HUDEP-2 (cell line): ENCODE data around the gene TRANK1.
A peak's percentile ranks its signal among the peaks of the same experiment; 100 is the strongest.

Experiments
- DNase-seq, 76 experiments: peaks; one replicate each; lab custom pipeline; 2025; ENCODE audit not compliant: unreplicated experiment in 76 of 76; lab: John Stamatoyannopoulos, UW

Gene TRANK1

DNA sequence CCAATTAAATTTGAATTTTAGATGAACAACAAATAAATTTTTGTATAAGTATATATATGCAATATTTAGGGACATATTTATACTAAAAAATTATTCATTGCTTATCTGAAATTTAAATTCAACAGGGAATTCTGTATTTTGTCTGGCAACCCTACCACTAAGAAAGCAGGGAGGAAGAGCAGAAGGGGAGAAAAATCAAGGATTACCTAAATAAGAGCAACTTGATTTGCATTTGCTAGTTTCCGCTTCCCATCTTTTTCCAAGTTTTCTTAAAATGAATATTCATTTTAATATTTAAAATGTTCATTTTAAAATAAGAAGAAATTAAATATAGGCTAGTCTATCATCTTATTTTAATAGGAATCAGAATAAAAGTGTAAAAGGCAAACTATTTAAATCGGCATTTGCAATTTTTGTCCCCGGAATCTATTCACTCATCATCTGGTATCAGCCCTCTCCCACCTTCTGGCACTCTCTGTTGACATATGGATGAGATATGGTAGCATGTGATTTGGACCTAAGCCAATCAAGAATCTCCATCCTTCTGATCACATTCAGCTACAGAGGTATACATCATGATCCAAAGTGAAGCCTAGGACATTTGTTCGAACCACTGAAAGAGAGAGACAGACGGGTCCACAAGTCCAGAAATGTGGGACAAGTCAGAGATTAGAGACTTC is 82.6 kb downstream of the TRANK1 start:
- DNase-seq: no peak

DNA sequence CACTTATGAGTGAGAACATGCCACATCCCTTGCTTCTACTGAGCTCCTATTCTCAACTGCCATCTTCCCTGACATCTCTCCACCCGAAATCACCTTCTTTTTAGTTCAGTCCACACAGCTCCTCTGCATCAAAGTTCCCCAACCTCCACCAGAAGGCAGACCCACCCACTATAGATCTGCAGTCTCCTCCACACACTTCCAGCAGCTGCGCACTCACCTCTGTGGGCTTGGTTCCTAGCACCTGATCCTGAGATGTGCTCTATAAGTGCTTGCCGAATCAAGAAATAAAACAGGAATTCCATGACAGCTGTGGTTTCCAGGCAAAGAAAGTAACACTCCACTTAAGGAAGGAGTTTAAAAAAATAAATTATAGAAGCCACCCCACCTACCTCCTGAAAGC is 85.4 kb downstream of the TRANK1 start:
- DNase-seq: no peak

DNA sequence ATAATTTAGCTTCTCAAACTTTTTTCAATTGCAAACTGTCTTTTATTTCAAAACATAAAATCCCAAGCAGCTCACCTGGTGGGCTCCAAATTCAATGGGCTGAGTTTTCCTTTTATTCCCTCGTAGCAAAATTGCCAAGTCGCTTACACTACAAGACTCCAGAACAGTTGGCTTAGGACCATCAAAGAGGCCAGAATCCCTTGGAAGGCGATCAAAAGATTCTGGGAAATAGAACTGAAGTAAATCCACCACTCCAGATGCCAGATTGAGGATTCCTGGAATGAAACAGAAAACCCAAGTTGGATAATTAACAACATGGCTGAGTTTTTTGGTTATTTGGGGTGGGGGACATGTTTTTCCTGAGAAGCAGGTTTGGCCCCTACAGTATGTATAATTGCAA is 92.8 kb downstream of the TRANK1 start:
- no peak for DNase-seq

DNA sequence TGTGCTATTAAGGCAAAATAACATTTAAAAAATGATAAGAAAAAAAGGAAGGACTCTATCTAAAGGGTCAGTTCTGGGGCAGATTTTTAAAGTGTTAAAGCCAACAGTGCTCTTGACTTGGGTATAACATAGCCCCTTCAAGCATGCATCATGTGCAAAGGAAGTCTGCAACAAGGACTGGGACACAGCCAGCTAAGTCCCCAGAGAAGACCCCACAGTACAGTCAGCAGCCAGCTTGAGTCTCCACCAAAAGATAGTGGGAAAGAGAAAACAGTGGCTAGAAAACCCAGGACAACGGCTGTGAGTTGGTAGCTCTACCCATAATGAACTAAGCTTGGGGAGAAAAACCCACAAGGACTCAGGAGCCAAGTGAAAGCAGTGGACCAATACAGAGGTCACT is 94.1 kb downstream of the TRANK1 start:
- no peak for DNase-seq

DNA sequence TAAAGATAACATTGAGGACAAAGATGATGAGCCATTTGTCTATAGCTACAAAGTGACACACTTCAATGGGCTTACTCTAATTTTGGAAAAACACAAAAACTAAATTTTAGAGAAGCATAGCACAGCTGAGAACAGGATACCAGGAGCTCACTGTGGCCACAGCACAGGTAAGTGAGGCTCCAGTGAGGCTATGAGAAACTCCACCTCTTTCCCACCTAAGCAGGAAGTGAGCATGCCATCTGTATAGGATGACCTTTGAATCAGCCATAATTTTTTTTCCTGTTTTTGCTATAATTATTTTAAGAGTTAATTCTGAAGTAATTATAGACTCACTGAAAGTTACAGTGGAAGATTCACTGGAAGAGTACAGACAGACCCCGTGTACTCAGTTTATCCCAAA is 98.4 kb downstream of the TRANK1 start:
- DNase-seq: no peak

DNA sequence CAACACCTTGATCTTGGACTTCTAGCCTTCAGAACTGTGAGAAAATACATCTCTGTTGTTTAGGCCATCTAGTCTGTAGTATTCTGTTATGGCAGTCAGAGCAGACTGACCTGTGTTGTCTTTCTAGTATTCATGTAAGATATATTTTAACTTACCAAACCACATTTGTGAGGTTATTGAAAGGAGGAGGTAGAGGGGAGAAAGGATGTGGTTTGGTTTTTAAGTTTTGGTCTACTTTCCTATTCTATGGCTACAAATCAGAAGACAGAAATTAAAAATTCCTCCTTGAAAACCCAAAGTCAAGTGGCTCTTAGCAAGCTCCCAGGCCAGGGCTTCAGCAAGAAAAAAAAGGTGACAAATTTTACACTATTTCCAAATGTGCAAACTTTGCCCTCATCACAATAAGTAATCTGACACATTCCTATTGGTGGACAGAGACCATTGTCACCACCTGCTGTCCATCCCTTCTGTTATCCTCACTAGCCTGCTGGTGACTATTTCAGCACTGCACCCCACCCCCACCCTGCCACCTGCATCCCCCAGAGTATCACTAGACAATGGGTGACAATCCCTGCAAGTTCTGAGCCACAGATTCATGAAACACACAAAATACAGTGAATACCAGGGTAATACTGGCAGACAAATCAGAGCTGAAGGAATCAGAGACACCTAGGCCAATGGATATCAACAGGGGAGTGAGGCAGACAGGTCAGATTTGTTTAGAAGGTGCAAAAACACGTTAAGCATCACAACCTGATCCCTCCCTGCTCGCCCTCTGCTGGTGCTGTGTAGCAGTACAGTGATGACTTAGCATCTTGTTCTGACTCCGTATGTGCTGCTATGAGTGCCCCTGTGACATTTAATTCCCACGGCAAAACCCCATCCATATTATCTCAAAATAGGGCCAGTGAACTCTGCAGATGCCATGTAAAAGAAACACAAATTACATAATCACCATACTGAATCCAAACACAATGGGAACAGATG is 101.5 kb downstream of the TRANK1 start:
- DNase-seq: peak in 10 of 76 experiments; percentile 1 to 18 (median 4)

DNA sequence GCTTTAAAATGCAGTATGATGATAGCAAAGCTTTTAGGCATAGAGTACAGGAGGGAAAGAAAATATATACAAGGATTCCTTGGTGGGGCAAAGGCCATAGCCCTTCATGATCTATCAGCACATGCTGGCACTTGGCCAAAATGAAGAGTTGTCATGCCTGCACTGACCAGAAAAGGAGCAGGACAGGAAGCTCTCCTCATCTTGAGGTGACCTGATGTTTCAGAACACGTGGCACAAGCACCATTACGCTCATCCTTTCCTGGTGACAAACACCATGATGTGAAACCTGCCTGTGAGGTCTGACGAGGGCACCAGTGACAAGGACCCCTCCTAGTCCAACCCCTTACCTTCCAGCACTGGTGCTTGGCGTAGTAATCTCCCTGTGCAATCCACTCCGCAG is 102.6 kb downstream of the TRANK1 start:
- DNase-seq: no peak

DNA sequence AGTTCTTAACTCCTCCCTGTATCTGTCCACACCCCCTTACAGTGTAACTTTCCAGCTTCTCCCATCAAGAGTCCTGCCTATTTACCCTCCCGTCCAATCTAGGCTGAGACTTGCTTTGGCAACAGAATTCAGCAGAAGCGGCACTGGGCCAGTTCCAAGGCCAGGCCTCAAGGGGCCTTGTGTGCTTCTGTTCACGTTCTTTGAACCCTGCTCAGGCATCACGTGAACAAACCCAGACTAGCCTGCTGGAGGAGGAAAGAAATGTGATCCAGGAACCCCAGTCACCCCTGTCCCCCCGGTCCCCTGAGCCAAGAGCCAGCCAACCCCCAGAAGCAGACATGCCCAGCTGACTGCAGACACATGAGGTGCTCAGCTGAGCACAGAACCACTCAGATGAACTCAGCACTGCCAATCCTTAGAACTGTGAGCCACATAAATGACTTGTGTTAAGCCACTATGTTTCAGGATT is 104.4 kb downstream of the TRANK1 start:
- DNase-seq: no peak

DNA sequence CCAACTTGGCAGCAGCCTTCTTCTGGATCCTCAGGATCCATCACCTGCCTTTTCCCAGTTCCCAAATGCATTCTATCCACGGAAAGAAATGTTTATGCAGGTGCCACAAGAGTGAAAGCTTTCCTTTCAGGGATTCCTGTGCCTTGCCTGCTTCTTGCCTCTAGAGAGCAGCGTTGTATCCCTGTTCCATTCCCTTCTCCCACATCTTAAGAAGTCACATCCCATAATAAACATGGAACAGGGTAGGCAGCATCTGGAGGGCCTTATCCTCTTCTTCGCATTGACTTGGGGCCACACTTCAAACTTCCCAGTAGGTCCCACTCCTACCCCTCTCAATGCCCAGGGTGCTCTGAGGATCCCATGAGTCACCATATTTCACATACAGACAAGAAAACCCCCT is 107.8 kb downstream of the TRANK1 start:
- no peak for DNase-seq

DNA sequence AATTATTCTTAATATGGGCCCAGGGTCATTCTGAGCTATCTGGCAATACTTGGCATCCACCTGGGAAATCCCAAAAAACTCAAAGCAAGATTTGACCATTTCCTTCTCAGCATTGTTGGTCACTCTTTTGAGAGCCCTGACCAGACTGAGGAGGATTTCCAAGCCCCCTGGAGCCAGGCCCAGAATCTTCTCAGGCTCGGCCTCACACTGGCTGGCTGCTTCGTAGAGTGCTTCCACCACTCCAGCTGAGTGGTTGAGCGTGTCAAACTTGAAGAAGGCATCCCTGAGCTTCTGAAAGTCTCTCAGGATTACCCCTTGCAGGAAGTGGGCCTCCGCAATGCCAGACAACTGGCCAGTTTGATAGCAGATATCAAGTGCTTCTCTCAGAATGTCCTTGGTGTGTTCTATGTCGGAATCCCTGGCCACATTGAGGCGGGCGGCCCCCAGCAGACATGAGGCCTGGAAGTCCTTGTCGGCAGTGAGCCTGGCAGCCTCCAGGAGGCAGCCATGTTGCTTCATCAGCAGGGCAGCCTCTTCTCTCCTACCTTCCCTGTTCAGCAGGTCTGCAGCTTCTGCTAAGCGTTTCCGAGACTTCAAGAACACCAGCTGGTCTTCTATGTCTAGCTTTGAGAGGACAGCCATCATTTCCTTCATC is 111.6 kb downstream of the TRANK1 start:
- no peak for DNase-seq

DNA sequence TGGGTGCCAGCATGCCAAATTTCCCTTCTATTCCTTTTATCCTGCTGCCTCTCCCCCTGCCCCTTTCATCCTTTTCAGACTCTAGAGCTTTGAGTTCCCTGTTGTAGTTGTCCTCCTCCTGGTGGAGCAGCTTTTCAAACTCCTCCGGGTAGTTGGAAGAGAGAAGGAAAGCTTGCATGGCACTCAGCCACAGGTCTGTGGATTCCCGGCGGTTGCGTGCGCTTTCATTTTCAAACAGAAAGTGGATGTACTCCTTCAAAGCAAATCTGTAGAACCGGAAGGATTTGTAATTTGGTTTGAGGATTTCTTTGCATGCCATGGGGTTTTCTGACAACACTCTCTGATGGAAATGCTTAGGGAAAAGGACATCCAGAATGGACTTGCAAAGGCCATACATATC is 112.4 kb downstream of the TRANK1 start:
- DNase-seq: no peak

DNA sequence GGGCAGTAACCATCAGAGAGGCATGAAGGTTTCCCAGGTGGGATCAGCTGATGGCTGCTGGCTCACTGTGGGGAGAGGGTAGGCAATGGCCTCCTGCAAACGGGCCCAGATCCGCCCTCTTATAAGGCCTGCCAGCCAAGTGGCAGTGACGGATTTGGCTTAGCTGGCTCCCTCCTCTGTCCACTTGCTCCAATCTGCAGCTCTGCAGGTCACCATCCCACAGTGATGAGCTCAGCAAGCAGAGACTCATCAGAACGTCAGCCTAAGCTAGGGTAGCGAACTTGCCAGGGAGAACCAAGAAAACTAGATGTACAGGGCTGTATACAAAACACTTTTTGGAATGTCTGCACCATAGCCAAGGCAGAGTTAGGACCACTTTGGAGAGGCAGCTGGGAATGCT is 117.7 kb downstream of the TRANK1 start:
- no peak for DNase-seq

DNA sequence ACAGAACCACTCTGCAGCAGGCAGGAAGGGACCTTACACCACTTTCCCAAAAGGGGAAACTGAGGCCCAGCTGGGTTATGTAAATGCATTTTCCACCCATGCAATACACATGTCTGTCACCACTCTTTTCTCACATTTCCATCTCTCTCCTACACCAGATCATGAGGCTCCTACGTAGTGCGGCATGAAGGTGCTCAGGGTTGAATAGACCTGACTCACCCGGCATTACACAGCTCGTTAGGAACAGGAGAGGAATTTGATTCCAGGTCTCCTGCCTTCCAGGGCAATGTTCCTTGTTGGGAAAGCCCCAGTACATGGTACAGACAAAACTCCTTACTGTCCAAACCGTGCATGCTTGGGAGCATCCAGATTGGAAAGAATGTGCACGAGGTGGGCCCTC is 118.6 kb downstream of the TRANK1 start:
- DNase-seq: no peak

DNA sequence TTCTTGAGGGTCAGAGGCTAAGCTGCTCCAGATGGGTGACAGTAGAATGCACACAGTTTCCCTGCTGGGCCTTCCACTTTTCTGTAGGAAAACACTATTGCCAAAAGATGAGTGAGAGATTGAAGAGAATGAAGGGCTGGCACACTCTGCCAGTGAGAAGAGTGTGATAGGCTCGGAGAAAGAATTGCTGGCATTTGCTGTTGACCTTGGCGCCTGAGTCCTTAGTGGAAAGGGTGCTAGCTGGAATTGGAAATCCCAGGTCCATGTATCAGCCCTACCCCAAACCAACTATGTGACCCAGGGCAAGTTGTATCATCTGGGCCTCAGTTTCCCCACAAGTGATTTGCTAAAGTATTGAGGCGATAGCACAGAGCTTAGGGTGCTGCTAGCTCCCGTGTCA is 120.4 kb downstream of the TRANK1 start:
- no peak for DNase-seq

DNA sequence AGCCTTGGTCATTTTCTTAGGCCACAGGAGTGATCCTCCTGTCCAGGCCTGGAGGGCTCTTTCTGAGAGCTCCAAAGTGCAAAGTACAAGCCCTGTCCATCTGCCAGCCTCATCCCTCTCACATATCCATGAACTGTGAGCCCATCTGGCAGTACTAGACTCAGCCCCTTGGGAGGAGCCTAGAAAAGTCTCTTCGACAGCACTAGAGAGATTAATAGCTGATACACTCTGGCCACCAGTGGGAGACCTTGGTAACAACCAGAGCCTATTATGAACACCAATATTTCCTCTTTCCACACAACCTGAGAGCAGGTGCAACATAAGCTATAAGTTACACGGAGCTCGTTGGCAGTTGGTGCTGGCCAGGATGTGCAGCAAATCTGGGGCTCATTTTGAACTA is 121.0 kb downstream of the TRANK1 start:
- no peak for DNase-seq

DNA sequence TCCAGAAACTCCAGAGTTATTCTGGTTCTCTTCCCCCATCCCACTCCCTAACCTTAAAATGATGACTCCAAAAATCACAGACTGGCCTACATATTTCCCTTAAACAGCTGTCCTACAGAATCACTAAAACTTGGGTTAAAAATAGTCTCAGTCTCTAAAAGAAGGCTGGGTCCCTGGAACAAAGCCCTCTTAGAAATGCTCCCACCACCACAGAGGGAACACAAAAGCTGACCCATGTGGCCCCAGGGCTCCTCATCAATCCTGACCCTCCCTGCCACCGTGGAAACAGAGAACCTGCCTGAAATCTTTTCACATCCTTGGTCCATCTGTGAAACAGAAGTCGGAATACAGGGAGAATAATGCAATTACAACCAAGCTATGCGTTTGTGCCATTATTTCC is 124.8 kb downstream of the TRANK1 start:
- DNase-seq: no peak

DNA sequence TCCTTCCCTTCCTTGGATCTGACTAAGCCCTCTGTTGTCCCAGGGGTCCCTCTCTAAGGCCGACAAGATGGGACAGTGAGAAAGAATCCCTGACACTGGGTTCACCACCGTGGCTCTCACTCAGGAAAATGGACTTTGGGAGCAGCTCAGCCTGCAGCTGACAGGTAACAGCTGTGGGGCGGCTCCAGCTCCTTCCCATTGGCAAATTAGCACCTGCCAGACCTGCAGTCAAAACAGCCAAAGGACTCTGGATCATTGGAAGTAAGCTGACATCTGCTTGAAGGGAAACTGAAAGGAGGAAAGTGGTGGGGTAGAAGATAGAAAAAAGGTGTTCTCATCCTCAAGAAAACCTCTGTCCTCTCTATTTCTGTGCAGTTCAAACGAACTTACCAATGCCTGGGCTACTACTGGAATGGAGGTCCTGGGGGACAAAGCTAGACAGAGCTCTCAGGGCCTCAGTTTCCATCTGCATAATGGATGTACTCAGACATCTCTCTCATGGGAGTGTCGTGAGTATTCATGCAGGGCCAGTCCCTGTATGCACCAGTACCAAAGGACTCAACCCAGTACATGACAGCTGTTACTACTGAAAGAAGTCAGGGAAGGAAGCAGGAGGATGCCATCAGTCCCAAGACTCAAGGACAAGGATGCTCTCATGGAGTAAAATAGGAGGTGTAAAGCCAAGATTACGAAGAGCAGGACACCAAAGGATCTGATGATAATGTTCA is 126.9 kb downstream of the TRANK1 start:
- DNase-seq: no peak

DNA sequence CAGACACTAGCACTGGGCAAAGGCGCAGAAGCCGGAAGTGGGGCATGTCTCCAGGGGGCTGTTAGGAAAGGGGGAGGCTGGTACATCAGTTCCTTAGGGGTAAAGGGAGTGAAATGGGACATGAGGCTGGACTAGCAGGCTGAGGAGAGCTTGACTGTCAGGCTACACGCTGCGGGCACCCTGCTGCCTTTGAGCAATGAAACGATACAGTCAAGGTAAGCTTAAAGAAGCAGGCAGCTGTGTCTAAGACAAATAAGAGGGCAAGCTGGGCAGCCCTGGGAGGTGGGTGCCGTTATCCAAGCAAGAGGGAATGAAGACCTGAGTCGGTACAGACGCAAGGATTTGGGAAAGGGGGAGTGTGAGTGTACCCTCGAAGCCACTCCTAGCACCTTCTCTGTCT is 129.5 kb downstream of the TRANK1 start:
- no peak for DNase-seq

DNA sequence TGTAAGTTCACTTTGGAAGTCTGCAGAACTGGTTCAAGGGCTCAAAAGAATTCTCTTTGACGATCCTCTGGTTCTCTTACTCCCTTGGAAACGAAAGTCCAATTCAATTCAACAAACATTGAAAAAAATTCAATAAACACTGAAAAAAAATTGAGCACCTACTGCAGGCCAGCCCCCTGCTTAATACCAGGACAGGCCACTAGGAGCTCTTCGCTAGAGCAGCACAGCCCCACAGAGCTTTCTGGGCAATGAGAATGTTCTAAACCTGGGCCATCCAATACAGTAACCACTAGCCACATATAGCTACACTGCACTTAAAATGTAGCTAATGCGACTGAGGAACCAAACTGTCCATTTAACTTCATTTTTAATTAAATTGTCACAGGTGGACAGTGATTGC is 130.1 kb downstream of the TRANK1 start:
- DNase-seq: no peak

DNA sequence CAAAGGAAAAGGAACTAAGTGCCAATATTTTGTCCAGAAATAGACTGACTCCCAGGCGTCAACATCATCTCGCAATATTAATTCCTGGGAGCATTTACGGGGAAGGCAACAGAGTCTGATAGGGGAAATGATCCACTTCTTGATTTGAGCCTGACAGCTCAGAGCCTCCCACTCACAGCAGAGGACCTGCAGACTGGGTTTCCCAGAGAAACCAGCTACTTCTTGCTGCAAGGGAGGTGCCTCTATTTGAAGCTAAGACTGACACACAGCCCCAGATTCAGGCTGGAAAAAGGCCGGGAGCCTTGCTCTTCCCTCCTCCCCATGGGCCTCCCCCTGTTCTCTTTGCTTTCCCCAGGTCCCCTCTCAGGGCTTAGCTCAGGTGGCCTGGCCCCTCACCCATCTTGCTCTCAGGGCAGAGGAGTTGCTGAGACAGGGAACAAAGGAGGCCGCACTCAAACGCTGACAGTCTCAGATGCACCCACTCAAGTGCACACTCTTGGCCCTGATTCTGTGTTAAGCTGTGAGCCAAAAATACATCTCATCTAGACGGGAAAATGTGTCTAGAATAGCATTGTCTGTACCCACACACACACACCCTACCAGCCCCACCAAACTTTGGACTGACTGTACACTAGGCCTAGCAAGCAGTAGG is 130.7 kb downstream of the TRANK1 start:
- no peak for DNase-seq
